ENCODE results near the gene PPP2R2B.

DNA sequence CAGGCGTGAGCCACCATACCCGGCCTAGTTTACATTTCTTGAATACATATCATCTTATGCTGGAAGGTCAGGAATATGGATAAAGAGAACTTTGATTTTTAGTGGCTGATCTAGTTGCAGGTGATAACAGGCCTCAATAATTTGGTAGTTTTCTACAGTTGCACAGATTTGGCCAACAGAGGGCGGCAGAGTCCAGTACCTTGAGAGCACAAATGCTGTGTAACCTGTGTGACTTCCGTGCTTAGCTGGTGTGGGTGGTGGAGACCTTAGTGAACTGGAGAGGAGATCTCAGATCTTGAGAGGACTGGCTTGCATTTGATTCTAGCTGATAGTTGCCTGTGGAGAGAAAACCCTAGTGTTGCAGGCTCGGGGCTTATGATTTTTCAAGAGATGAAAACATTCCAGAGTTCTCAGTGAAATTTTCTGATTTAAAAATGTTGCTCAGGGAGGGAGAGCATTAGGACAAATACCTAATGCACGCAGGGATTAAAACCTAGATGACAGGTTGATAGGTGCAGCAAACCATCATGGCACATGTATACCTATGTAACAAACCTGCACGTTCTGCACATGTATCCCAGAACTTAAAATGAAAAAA is 345.2 kb downstream of the PPP2R2B start:
- TF ChIP-seq, protein P1, sequence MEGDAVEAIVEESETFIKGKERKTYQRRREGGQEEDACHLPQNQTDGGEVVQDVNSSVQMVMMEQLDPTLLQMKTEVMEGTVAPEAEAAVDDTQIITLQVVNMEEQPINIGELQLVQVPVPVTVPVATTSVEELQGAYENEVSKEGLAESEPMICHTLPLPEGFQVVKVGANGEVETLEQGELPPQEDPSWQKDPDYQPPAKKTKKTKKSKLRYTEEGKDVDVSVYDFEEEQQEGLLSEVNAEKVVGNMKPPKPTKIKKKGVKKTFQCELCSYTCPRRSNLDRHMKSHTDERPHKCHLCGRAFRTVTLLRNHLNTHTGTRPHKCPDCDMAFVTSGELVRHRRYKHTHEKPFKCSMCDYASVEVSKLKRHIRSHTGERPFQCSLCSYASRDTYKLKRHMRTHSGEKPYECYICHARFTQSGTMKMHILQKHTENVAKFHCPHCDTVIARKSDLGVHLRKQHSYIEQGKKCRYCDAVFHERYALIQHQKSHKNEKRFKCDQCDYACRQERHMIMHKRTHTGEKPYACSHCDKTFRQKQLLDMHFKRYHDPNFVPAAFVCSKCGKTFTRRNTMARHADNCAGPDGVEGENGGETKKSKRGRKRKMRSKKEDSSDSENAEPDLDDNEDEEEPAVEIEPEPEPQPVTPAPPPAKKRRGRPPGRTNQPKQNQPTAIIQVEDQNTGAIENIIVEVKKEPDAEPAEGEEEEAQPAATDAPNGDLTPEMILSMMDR (IDR thresholded peaks at IDR 0.05): peak; percentile 47 to 71 (median 49)
- TF ChIP-seq POLR2A (IDR thresholded peaks at IDR 0.05; ENCODE audit: low read depth): no peak
- TF ChIP-seq EP300 (IDR thresholded peaks at IDR 0.05): no peak
- no peak for TF ChIP-seq POLR2AphosphoS5 (IDR thresholded peaks at IDR 0.05)

Data from esophagus muscularis mucosa (tissue), 4 donors.